ENCODE measurements around the gene FAM163B. TPM values are rescaled to one million over a fixed set of nuclear protein-coding genes. Genes with fewer than 3 reads are reported as not detected.

The FAM163B gene
- total and polyA plus RNA-seq, 9 of the 15 experiments (the other 6 are each of a cell fraction or from before 2014, with no cell fraction given): not detected

DNA sequence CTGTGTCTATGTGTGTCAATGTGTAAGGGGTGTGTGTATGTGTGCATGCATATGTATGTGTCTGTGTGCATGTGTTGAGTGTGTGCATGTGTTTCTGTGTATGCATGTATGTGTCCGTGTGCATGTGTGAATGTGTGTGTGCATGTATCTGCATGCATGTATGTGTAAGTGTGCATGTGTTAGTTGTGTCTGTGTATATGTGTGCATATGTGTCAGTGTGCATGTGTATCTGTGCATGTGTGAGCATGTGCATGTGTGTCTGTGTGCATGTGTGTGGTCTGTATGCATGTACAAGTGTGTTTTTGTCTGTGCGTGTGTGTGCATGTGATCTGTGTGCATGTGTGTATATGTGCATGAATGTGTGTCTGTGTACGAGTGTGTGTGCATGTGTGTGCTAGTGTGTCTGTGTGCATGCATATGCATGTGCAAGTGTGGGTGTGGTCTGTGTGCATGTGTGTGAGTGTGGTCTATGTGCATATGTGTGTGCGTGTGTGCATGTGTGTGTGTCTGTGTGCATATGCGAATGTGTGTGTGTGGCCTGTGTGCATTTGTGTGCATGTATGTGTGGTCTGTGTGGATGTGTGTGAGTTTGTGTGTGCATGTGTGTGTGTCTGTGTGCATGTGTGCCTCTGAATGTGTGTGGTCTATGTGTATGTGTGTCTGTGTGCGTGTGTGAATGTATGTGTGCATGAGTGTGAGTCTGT, 9.6 kb downstream of the FAM163B start:
- ChIA-PET POLR2A (interaction anchor here (0.5 kb wide), 1 partner anchor 1345 kb away, joined by 3 read pairs; no protein-coding TSS in a partner anchor), CTCF (ENCODE audit: low intra/inter-chr PET ratio) (no interaction called here)
- in situ Hi-C loops (cut with MboI): no loop called here
- H4K20me1 ChIP-seq (replicated peaks; ENCODE audit: control insufficient read depth, insufficient read depth, low read length): 0 out of 2 replicates have a peak, but pooled peaks cover under 1% of the 10 kb centered on the region
- peaks cover 6 to 22% of the 10 kb centered on the region in 2 experiments; a peak in 4 of 5 replicates for H3K27me3 ChIP-seq (ENCODE audit: control insufficient read depth in 2 of 2, insufficient read depth in 2 of 2, low read length in 2 of 2)
- TF ChIP-seq RBM15 (IDR thresholded peaks at IDR 0.05; ENCODE audit: insufficient read depth, low read length) (no peak), KDM1A (IDR thresholded peaks at IDR 0.05) (peak in 1 of 2 experiments; percentile 44; a peak in 1 of 4 replicates)
- no peaks in the 10 kb centered on the region for H3K4me1 ChIP-seq (replicated peaks in 1 of 2; ENCODE audit: control insufficient read depth in 2 of 2, insufficient read depth in 2 of 2, low read length in 2 of 2)
- H3K79me2 ChIP-seq (ENCODE audit: control insufficient read depth, insufficient read depth, low read length): no peaks in the 10 kb centered on the region
- no peaks in the 10 kb centered on the region; the same call in 1 of the 2 replicates for H3K9me3 ChIP-seq (replicated peaks; ENCODE audit: control insufficient read depth, insufficient read depth, low read depth, low read length)
- 13% methylated on average over 6 of the region's 6 CpGs for WGBS (ENCODE audit: insufficient coverage, low coverage, missing lambda C conversion rate)
- ATAC-seq (no peak), FAIRE-seq (no peak), DNase-seq (ENCODE audit: extremely low read depth in 1 of 4, low spot score in 3 of 4) (no peak)
- no peaks in the 10 kb centered on the region for H3K36me3 ChIP-seq (ENCODE audit: control insufficient read depth, insufficient read depth, low read length)
- no peak overlapping the region for H2AFZ ChIP-seq (ENCODE audit: low read depth, low read length)
- H3K4me3 ChIP-seq: no peak overlapping the region
- H3K4me2 ChIP-seq (ENCODE audit: insufficient read depth, low read length): no peak overlapping the region
- BruUV-seq (replicated peaks): no TSS peak
- H3K9me1 ChIP-seq (ENCODE audit: control insufficient read depth, insufficient read depth, low read length): no peaks in the 10 kb centered on the region
- no peak overlapping the region for H3K9ac ChIP-seq (ENCODE audit: insufficient read depth in 1 of 2, low read depth in 2 of 2, low read length in 2 of 2)
- intact Hi-C loops (cut with micrococcal nuclease): no loop called here
- H3K27ac ChIP-seq (ENCODE audit: extremely low read depth, low read depth, low read length): no peak overlapping the region

DNA sequence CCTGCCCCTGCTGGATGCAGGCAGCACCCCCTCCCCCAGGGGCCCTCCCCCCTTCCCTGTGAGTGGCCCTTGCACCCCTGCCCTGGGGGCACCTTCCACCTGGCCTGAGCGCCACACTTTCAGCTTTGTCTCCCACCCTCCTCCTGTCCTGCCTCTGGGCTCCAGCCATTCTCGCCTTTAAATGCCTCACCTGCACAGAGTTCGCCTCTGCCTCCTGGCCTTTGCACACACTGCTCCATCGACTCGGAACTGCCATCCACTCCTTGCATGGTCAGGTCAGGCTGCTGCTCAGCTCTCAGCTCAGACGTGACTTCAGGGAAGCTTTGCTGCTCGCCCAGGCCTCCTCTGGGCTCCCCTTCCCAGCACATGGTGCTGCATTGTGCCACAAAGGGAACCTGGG, 10.2 kb downstream of the FAM163B start:
- H3K36me3 ChIP-seq (ENCODE audit: control insufficient read depth, insufficient read depth, low read length): no peaks in the 10 kb centered on the region
- intact Hi-C loops (cut with micrococcal nuclease): no loop called here
- no peak for DNase-seq (ENCODE audit: extremely low read depth in 1 of 4, low spot score in 3 of 4)

More for the DNA sequence above, 10.2 kb downstream of the FAM163B start:
- peaks cover 6 to 20% of the 10 kb centered on the region in 2 experiments; a peak in 3 of 5 replicates for H3K27me3 ChIP-seq (ENCODE audit: control insufficient read depth in 2 of 2, insufficient read depth in 2 of 2, low read length in 2 of 2)
- WGBS (ENCODE audit: insufficient coverage, low coverage, missing lambda C conversion rate): 0% methylated on average over 7 of the region's 7 CpGs
- in situ Hi-C loops (cut with MboI): no loop called here
- no peak overlapping the region for H2AFZ ChIP-seq (ENCODE audit: low read depth, low read length)
- no peaks in the 10 kb centered on the region for H3K4me1 ChIP-seq (replicated peaks in 1 of 2; ENCODE audit: control insufficient read depth in 2 of 2, insufficient read depth in 2 of 2, low read length in 2 of 2)
- H3K27ac ChIP-seq (ENCODE audit: extremely low read depth, low read depth, low read length): no peak overlapping the region
- H3K9me1 ChIP-seq (ENCODE audit: control insufficient read depth, insufficient read depth, low read length): no peaks in the 10 kb centered on the region
- H3K9me3 ChIP-seq (replicated peaks; ENCODE audit: control insufficient read depth, insufficient read depth, low read depth, low read length): no peaks in the 10 kb centered on the region; the same call in 1 of the 2 replicates
- no peak for ATAC-seq
- TF ChIP-seq ARID3A (IDR thresholded peaks at IDR 0.05; ENCODE audit: borderline replicate concordance, low read depth, low read length): no peak
- no peak for TF ChIP-seq ZNF277 (CRISPR knock-in tag; IDR thresholded peaks at IDR 0.05; ENCODE audit: borderline replicate concordance)
- TF ChIP-seq THRAP3 (IDR thresholded peaks at IDR 0.05; ENCODE audit: borderline replicate concordance): no peak
- no peak for TF ChIP-seq SREBF2 (CRISPR knock-in tag; IDR thresholded peaks at IDR 0.05)
- TF ChIP-seq ZNF436 (CRISPR knock-in tag; IDR thresholded peaks at IDR 0.05): no peak
- TF ChIP-seq BRD9 (IDR thresholded peaks at IDR 0.05; ENCODE audit: low read depth, partially characterized antibody): no peak
- TF ChIP-seq CBFA2T2 (conservative IDR thresholded peaks at IDR 0.05): no peak
- TF ChIP-seq SP2 (IDR thresholded peaks at IDR 0.05; ENCODE audit: extremely low read depth, low read depth, low read length, poor library complexity, severe bottlenecking): no peak
- no peak for TF ChIP-seq TCFL5 (CRISPR knock-in tag; conservative IDR thresholded peaks at IDR 0.05)
- no peak for FAIRE-seq
- no peaks in the 10 kb centered on the region for H3K79me2 ChIP-seq (ENCODE audit: control insufficient read depth, insufficient read depth, low read length)
- POLR2A ChIA-PET: no interaction called here
- CTCF ChIA-PET (ENCODE audit: low intra/inter-chr PET ratio): no interaction called here
- H4K20me1 ChIP-seq (replicated peaks; ENCODE audit: control insufficient read depth, insufficient read depth, low read length): no peaks in the 10 kb centered on the region
- no peak overlapping the region for H3K4me2 ChIP-seq (ENCODE audit: insufficient read depth, low read length)
- no TSS peak for BruUV-seq (replicated peaks)
- H3K9ac ChIP-seq (ENCODE audit: insufficient read depth in 1 of 2, low read depth in 2 of 2, low read length in 2 of 2): no peak overlapping the region
- no peak overlapping the region for H3K4me3 ChIP-seq

Data from K562 (cell line).